ENCODE data around the gene NFATC1.

- TF ChIP-seq SMC3 (IDR thresholded peaks at IDR 0.05) (no peak), CTCF (IDR thresholded peaks at IDR 0.05) (no peak), RNF2 (IDR thresholded peaks at IDR 0.05; ENCODE audit: borderline replicate concordance, low read depth) (no peak), USF2 (IDR thresholded peaks at IDR 0.05) (no peak)
Measured at GRCh38 chr18:79496978-79497637, 101.4 kb downstream of the NFATC1 start.
